Breast epithelium (tissue), 4 donors: ENCODE results near the gene HES3. TPM values are rescaled to one million over a fixed set of nuclear protein-coding genes. Genes with fewer than 3 reads are reported as not detected.
A peak's percentile ranks its signal among the peaks of the same experiment; 100 is the strongest.

ENCODE experiments used
- DNase-seq, 2 donors: peaks; one replicate each; pipeline ENCODE4 v3.0.0-alpha.2; 2019; ENCODE audit warnings: low spot score in 2 of 2
- H3K27ac ChIP-seq, 2 donors: fragments of 200-600 bp; sonication (generic) in 1 of 2; one replicate each; pipeline ENCODE4 v1.5.1; 2016 to 2019; ENCODE audit warnings: mild to moderate bottlenecking in 1 of 2
- H3K27me3 ChIP-seq, 2 donors: fragments of 200-600 bp; sonication (generic) in 1 of 2; one replicate each; pipeline versions ENCODE4 v1.5.1 to v1.6.0; 2017 to 2019; ENCODE audit warnings: control low read depth in 1 of 2, mild to moderate bottlenecking in 1 of 2
- H3K36me3 ChIP-seq: fragments of 200-600 bp; one replicate; pipeline ENCODE4 v1.5.1; 2019
- H3K4me1 ChIP-seq, 2 donors: fragments of 200-600 bp; sonication (generic); one replicate each; pipeline ENCODE4 v1.5.1; 2016 to 2019; ENCODE audit warnings: control low read depth in 1 of 2
- H3K4me3 ChIP-seq, 3 donors: fragments of 200-600 bp; sonication (generic); 1 replicate in 2 of 3; 2 replicates in 1 of 3; pipeline ENCODE4 v1.5.1; 2016 to 2019; ENCODE audit warnings: mild to moderate bottlenecking in 3 of 3, moderate library complexity in 2 of 3
- H3K9me3 ChIP-seq, 2 donors: fragments of 200-600 bp; sonication (generic) in 1 of 2; one replicate each; pipeline ENCODE4 v1.5.1; 2016 to 2019; ENCODE audit warnings: control low read depth in 1 of 2
- CTCF ChIP-seq, 3 donors: fragments of 450-650 bp; IDR thresholded peaks; one replicate each; pipeline ENCODE4 v1.5.1; 2016 to 2017; ENCODE audit warnings: antibody characterized with exemption in 3 of 3, mild to moderate bottlenecking in 3 of 3, moderate library complexity in 3 of 3
- POLR2A ChIP-seq: fragments of 450-650 bp; IDR thresholded peaks from one replicate; pipeline ENCODE4 v1.6.1; 2016; ENCODE audit warnings: antibody characterized with exemption, mild to moderate bottlenecking, moderate library complexity
- POLR2AphosphoS5 ChIP-seq, 3 donors: sonication (generic); formaldehyde crosslinking; IDR thresholded peaks; one replicate each; pipeline ENCODE4 v1.6.1; 2017; ENCODE audit warnings: antibody characterized with exemption in 3 of 3
- intact Hi-C: fragments of 100-400 bp; cut with DNase I; formaldehyde crosslinking; loops from one replicate; pipeline ENCODE4 v1.15.1; 2023; ENCODE audit warnings: low total_unique reads
- total RNA-seq, 3 donors: library from RNA; depleted of rRNA; stranded (reverse); fragments of >200 nt; gene quantifications; one replicate each; pipeline ENCODE4 v1.1.0, GENCODE V29; 2016

Gene HES3
- total RNA-seq, 3 donors from 2014 or later, result not detected

DNA sequence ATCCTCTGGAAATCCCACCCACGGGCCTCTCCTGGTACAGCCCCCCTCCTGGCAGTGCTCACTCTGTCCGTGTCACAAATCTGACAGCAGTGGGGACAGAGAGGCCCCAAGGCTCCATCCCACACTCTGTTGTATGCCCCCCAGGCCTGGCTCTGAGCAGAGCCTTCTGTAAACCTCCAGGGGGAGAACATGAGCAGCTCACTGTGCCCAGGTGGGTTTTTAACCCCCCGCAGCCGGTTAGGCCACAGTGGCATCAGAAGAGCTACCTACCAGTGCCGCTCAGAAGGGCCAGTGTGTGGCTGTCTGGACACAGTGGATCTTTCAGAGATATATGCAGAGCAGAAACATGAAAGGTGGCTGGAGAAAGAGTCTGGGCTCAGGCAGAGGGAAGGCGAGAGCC lies 28.9 kb downstream of the HES3 start:
- intact Hi-C loops, result no loop called here
- Histone ChIP-seq H3K4me3 (no peak overlapping the region), H3K4me1 (no peaks in the 10 kb centered on the region), H3K27ac (no peak overlapping the region), H3K9me3 (no peaks in the 10 kb centered on the region), H3K36me3 (no peaks in the 10 kb centered on the region), H3K27me3 (no peaks in the 10 kb centered on the region)
- no peak for TF ChIP-seq POLR2AphosphoS5 (IDR thresholded peaks at IDR 0.05)
- DNase-seq, result no peak

GRCh38 chr1:6273380-6273891 lies 29.5 kb downstream of the HES3 start:
- Histone ChIP-seq H3K9me3 (no peaks in the 10 kb centered on the region), H3K27me3 (no peaks in the 10 kb centered on the region), H3K4me1 (no peaks in the 10 kb centered on the region), H3K27ac (no peak overlapping the region), H3K36me3 (no peaks in the 10 kb centered on the region), H3K4me3 (no peak overlapping the region)
- intact Hi-C loops, result no loop called here
- TF ChIP-seq POLR2A (no peak), POLR2AphosphoS5 (IDR thresholded peaks at IDR 0.05) (no peak), CTCF (IDR thresholded peaks at IDR 0.05) (no peak)
- DNase-seq, result no peak

DNA sequence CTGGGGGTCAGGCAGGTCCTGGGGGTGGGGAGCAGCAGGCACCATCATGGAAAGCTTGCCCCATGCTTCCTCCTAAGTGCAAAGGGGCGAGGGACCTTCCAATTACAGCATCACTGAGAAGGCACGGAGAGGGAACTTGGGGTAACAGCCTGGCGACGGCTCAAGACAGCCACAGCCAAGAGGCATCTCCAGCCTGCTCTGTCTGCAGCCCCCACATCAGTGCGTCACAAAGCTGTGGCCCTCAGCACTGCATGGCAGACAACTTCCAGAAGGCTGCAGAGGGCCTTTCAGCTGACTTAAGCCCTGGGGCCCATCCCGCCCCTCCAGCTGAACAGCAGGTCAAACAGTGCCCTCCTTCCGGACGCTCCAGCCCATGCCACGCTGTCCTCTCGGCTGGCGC lies 30.1 kb downstream of the HES3 start:
- no peaks in the 10 kb centered on the region for H3K36me3 ChIP-seq
- H3K27me3 ChIP-seq, result no peaks in the 10 kb centered on the region
- no peaks in the 10 kb centered on the region for H3K9me3 ChIP-seq
- no peaks in the 10 kb centered on the region for H3K4me1 ChIP-seq
- no peak overlapping the region for H3K4me3 ChIP-seq
- no peak overlapping the region for H3K27ac ChIP-seq
- no peak for TF ChIP-seq CTCF (IDR thresholded peaks at IDR 0.05)
- no peak for TF ChIP-seq POLR2A
- no peak for TF ChIP-seq POLR2AphosphoS5 (IDR thresholded peaks at IDR 0.05)
- no peak for DNase-seq
- intact Hi-C loops, result no loop called here

DNA sequence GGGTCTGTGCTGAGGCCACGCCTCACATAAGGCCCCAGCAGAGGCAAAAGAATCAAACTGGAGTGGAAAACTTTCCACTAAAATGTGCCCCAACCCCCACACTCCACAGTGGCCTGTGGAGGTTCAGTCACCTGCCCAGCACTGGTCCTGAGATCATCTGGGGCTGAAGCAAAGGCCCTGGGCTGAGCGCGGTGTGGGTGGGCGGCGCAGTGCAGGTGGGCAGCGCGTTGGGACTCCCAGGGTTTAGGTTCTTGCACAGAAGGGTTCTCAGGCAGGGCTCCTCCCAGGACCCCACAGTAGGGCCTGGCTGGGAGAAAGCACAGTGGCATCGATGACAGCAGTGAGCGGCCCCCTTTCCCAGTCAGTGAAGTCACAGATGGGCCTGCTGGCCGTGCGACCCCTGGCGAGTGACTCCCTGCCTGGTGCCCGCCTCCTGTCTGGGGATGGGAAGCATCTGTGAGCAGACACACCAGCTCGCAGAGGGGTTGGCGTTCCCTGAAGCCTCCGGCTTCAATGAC lies 30.7 kb downstream of the HES3 start:
- intact Hi-C loops, result no loop called here
- DNase-seq, result no peak
- Histone ChIP-seq H3K27me3 (no peaks in the 10 kb centered on the region), H3K4me1 (no peaks in the 10 kb centered on the region), H3K4me3 (no peak overlapping the region), H3K9me3 (no peaks in the 10 kb centered on the region), H3K36me3 (no peaks in the 10 kb centered on the region), H3K27ac (no peak overlapping the region)
- TF ChIP-seq POLR2A (no peak), CTCF (IDR thresholded peaks at IDR 0.05) (no peak), POLR2AphosphoS5 (IDR thresholded peaks at IDR 0.05) (no peak)

- Histone ChIP-seq H3K36me3 (no peaks in the 10 kb centered on the region), H3K27me3 (no peaks in the 10 kb centered on the region), H3K4me1 (no peaks in the 10 kb centered on the region), H3K4me3 (peak overlapping the region in 1 of 3 donors; percentile 41), H3K9me3 (no peaks in the 10 kb centered on the region), H3K27ac (peak overlapping the region in 1 of 2 donors; percentile 75)
- TF ChIP-seq POLR2A, result no peak
- TF ChIP-seq POLR2AphosphoS5 (IDR thresholded peaks at IDR 0.05), result peak in 1 of 3 donors; percentile 10
- intact Hi-C loops, result no loop called here
- DNase-seq, result no peak
Measured at GRCh38 chr1:6275826-6276782, 32.1 kb downstream of the HES3 start.
